Measurements from ENCODE around the gene COPG2. TPM values are rescaled to one million over a fixed set of nuclear protein-coding genes. Genes with fewer than 3 reads are reported as not detected.

Gene COPG2
- total RNA-seq, 2 experiments from 2014 or later = 29.9 to 32.2 TPM

GRCh38 chr7:130458257-130458656 lies 210.3 kb downstream of the COPG2 start:
- POLR2A ChIA-PET = interaction anchor here (1.5 kb wide), 1 partner anchor 30 kb away, joined by 4 read pairs; no protein-coding TSS in a partner anchor
- CTCF ChIA-PET (ENCODE audit: unreplicated experiment) = no interaction called here
- H3K4me2 ChIP-seq (ENCODE audit: low read length) = no peak overlapping the region
- no peaks in the 10 kb centered on the region for H4K20me1 ChIP-seq (ENCODE audit: insufficient read depth, low read length)
- no peak for DNase-seq (ENCODE audit: low spot score)
- intact Hi-C loops (cut with micrococcal nuclease; ENCODE audit: unreplicated experiment) = no loop called here
- TF ChIP-seq CTCF (conservative IDR thresholded peaks at IDR 0.05; ENCODE audit: low read length) = no peak
- no peak for TF ChIP-seq EZH2phosphoT487 (IDR thresholded peaks at IDR 0.05; ENCODE audit: borderline replicate concordance, low read depth, low read length)
- no peaks in the 10 kb centered on the region for H3K9me2 ChIP-seq (ENCODE audit: insufficient read depth, low read length)
- no peaks in the 10 kb centered on the region for H3K9me3 ChIP-seq (ENCODE audit: low read length)
- no TSS peak for BruUV-seq (replicated peaks)
- no peaks in the 10 kb centered on the region for H3K36me3 ChIP-seq (ENCODE audit: insufficient read depth, low read length)
- H3K27ac ChIP-seq (ENCODE audit: low read depth, low read length, poor library complexity, severe bottlenecking) = no peak overlapping the region
- no peak overlapping the region for H3K4me3 ChIP-seq (ENCODE audit: low read depth, low read length, poor library complexity, severe bottlenecking)
- H3K79me2 ChIP-seq (ENCODE audit: insufficient read depth, low read depth, low read length) = no peaks in the 10 kb centered on the region
- no peak overlapping the region for H2AFZ ChIP-seq (ENCODE audit: low read length)
- H3K4me1 ChIP-seq (ENCODE audit: insufficient read depth, low read length, poor library complexity, severe bottlenecking) = no peaks in the 10 kb centered on the region

Small RNA genes lying within 50 kb of the gene (microRNA-seq; reads per million reads assigned to microRNA genes)
- gene MIR335 (ENCODE audit: borderline replicate concordance) = 105 reads per million, percentile 58 among the genes with 10 or more reads in this experiment

Small RNA genes lying within 50 kb of the gene (small RNA-seq; reads per million reads assigned to genes)
- gene MIR335 (not detected), gene RF02148 (not detected), gene RF02149 (not detected), gene RF02150 (not detected), gene RNA5SP246 (5.5 reads per million, percentile 92 among the genes with 10 or more reads in this experiment)

Other genes with a start within 250 kb of the COPG2 start
- gene CEP41, start 227.7 kb downstream of the COPG2 start, total RNA-seq (2014; rRNA removed; shearing (Covaris generic)) = 19.6 and 25.6 TPM in 2 replicates
- 35.4 and 41.1 TPM in 2 replicates for gene CEP41, start 227.7 kb downstream of the COPG2 start, total RNA-seq (2022)
- 1.8 and 5.2 TPM in 2 replicates for gene MEST, start 176.7 kb downstream of the COPG2 start, total RNA-seq (2014; rRNA removed; shearing (Covaris generic))
- 1.2 and 1.5 TPM in 2 replicates for gene MEST, start 176.7 kb downstream of the COPG2 start, total RNA-seq (2022)
- gene TSGA13, start 17.8 kb upstream of the COPG2 start, total RNA-seq (2014; rRNA removed; shearing (Covaris generic)) = not detected in 2 replicates
- not detected in 2 replicates for gene TSGA13, start 17.8 kb upstream of the COPG2 start, total RNA-seq (2022)
- not detected in 2 replicates for gene KLF14, start 65.5 kb upstream of the COPG2 start, total RNA-seq (2014; rRNA removed; shearing (Covaris generic))
- gene KLF14, start 65.5 kb upstream of the COPG2 start, total RNA-seq (2022) = not detected in 2 replicates

Measured in OCI-LY7 (cell line).